ENCODE results near the gene MMP11. TPM values are rescaled to one million over a fixed set of nuclear protein-coding genes. Genes with fewer than 3 reads are reported as not detected.
"Not testable (repeated sequence)": the region's sequence is repeated elsewhere in the genome, so short reads cannot be mapped to it uniquely, and the experiment has no call there.

MMP11 gene
- total RNA-seq, result 1 to 10 TPM; 1.6 to 4.6 TPM
- long read RNA-seq, partial matches to known transcripts, result 2 of 5 reads
- long read RNA-seq, other reads (novel, unspliced or antisense), result 0 of 5 reads

GRCh38 chr22:23772649-23773473 lies at the start of gene MMP11:
TSS of gene MMP11 (plus strand) at chr22:23772849. CDS start at chr22:23772871, 22 bp downstream.
- peak; percentile 66 to 82 for DNase-seq
- intact Hi-C loops (cut with DNase I, micrococcal nuclease), result no loop called here
- peak; percentile 54 for ATAC-seq

GRCh38 chr22:23728108-23728507 lies 44.5 kb upstream of the MMP11 start:
- intact Hi-C loops (cut with DNase I, micrococcal nuclease); DNase-seq; ATAC-seq: not testable (repeated sequence)

- intact Hi-C loops (cut with DNase I, micrococcal nuclease), result no loop called here
These were observed 35.0 kb upstream of the MMP11 start for GRCh38 chr22:23737696-23738095.

GRCh38 chr22:23742505-23743264 lies 30.0 kb upstream of the MMP11 start:
- ATAC-seq, result no peak
- intact Hi-C loops (cut with DNase I, micrococcal nuclease), result no loop called here
- DNase-seq, result no peak

More at GRCh38 chr22:23737696-23738095, 35.0 kb upstream of the MMP11 start:
- ATAC-seq (no peak), DNase-seq (no peak)

- DNase-seq (no peak), ATAC-seq (no peak)
- intact Hi-C loops (cut with DNase I, micrococcal nuclease), result no loop called here
These were observed 29.3 kb upstream of the MMP11 start for GRCh38 chr22:23743303-23743705.

GRCh38 chr22:23744001-23744400 lies 28.6 kb upstream of the MMP11 start:
- no peak for ATAC-seq
- no peak for DNase-seq
- intact Hi-C loops (cut with DNase I, micrococcal nuclease), result no loop called here

GRCh38 chr22:23744485-23744884 lies 28.2 kb upstream of the MMP11 start:
- DNase-seq, result no peak
- no peak for ATAC-seq
- intact Hi-C loops (cut with DNase I, micrococcal nuclease), result no loop called here

- intact Hi-C loops (cut with DNase I, micrococcal nuclease), result no loop called here
- ATAC-seq (no peak), DNase-seq (no peak)
These were observed 26.9 kb upstream of the MMP11 start for GRCh38 chr22:23745791-23746190.

GRCh38 chr22:23749841-23750301 lies 22.8 kb upstream of the MMP11 start:
- no peak for DNase-seq
- intact Hi-C loops (cut with DNase I, micrococcal nuclease), result no loop called here
- ATAC-seq, result no peak

GRCh38 chr22:23750367-23750713 lies 22.3 kb upstream of the MMP11 start:
- no peak for ATAC-seq
- intact Hi-C loops (cut with DNase I, micrococcal nuclease), result no loop called here

GRCh38 chr22:23750714-23751440 lies 21.8 kb upstream of the MMP11 start, which contains the start of gene ZNF70:
TSS of gene ZNF70 (minus strand) at chr22:23751112. CDS start at chr22:23745140, 5,972 bp downstream.
- peak; percentile 92 for ATAC-seq
- intact Hi-C loops (cut with DNase I, micrococcal nuclease), result no loop called here
- DNase-seq, result peak; percentile 89 to 94

More at GRCh38 chr22:23750367-23750713, 22.3 kb upstream of the MMP11 start:
- no peak for DNase-seq

- DNase-seq (peak in 1 of 2 donors; percentile 55), ATAC-seq (peak; percentile 33)
- intact Hi-C loops (cut with DNase I, micrococcal nuclease), result no loop called here
These were observed 21.1 kb upstream of the MMP11 start for GRCh38 chr22:23751441-23751996.

GRCh38 chr22:23752090-23752691 lies 20.5 kb upstream of the MMP11 start:
- intact Hi-C loops (cut with DNase I, micrococcal nuclease), result no loop called here
- peak in 1 of 2 donors; percentile 36 for DNase-seq
- ATAC-seq, result no peak

- ATAC-seq, result no peak
- DNase-seq, result no peak
- intact Hi-C loops (cut with DNase I, micrococcal nuclease), result no loop called here
These were observed 19.9 kb upstream of the MMP11 start for GRCh38 chr22:23752750-23753149.

- no peak for DNase-seq
- ATAC-seq, result no peak
- intact Hi-C loops (cut with DNase I, micrococcal nuclease), result no loop called here
These were observed 19.3 kb upstream of the MMP11 start for GRCh38 chr22:23753385-23753784.

GRCh38 chr22:23754220-23754919 lies 18.3 kb upstream of the MMP11 start, which contains the start of gene VPREB3:
TSS of gene VPREB3 (minus strand) at chr22:23754425. CDS start at chr22:23754363, 62 bp downstream.
- no peak for ATAC-seq
- DNase-seq, result no peak
- intact Hi-C loops (cut with DNase I, micrococcal nuclease), result no loop called here

GRCh38 chr22:23754980-23755636 lies 17.5 kb upstream of the MMP11 start:
- intact Hi-C loops (cut with DNase I, micrococcal nuclease), result no loop called here
- DNase-seq (no peak), ATAC-seq (no peak)
